ENCODE results near the gene MMRN2. TPM values are rescaled to one million over a fixed set of nuclear protein-coding genes. Genes with fewer than 3 reads are reported as not detected.
A peak's percentile ranks its signal among the peaks of the same experiment; 100 is the strongest.
"Not testable (repeated sequence)": the region's sequence is repeated elsewhere in the genome, so short reads cannot be mapped to it uniquely, and the experiment has no call there.

Gene MMRN2
- total RNA-seq, 6 donors from 2014 or later = 18.8 to 76.8 (median 31.3) TPM

DNA sequence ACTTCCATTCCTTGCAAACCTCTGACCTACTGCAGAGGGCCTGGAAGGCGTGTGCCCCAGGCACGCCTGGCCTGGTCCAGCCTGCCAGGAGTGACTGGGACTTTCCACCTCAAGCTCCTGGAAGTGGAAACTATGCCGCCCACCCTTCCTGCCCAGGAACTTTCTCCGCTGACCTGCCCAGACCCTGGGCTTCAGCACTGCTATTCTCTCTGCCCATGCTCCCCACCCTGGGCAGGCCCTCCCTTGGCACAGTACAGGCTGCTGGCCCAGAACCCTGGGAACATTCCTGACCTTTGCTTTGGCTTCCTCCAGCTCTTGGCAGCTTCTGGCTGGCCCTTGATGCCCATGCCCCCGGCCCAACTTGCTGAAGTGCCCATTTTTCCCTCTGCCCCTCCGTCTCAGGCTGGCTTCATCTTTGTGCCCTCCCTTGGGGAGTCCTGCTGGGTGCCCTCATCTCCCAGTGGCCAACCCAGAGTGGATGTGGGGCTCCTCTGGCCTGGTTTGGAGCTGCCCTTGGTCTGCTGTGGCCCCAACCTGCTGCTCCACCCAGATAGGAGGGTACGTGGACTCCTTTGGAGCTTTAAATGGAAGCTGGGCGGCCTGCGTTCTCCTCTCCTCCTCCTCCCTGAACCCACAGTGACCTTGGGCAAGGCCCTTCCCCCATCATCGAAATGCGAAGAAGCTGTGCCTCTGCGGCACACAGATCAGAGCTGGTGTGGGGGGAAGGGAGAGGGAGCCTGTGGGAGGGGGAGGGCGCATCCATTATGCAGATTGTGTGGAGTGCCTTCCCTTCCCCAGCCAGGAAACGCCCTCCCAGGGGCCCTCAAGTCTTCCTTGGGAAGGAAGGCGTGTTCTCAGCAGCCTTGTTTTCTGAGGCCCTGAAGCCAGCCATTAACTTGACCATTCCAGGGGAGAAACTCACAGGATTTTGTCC is 3.4 kb downstream of the MMRN2 start:
- Histone ChIP-seq H3K4me1 (peaks cover 31 to 42% (median 41%) of the 10 kb centered on the region in 4 donors), H3K36me3 (no peaks in the 10 kb centered on the region), H3K4me3 (peak overlapping the region in 2 of 4 donors; percentile 40 to 47), H3K27me3 (no peaks in the 10 kb centered on the region), H3K27ac (peak overlapping the region; percentile 81 to 90 (median 85)), H3K9me3 (peaks cover 0 to 4% (median 0%) of the 10 kb centered on the region in 4 donors)
- DNase-seq (peak in 1 of 2 donors; percentile 53), ATAC-seq (ENCODE audit: low FRiP score in 2 of 2) (peak; percentile 40 to 71)
- TF ChIP-seq EP300 (IDR thresholded peaks at IDR 0.05) = peak in 2 of 4 donors; percentile 67 to 90
- TF ChIP-seq POLR2AphosphoS5 (IDR thresholded peaks at IDR 0.05) = peak; percentile 62 to 78
- TF ChIP-seq POLR2A (IDR thresholded peaks at IDR 0.05) = no peak
- TF ChIP-seq, protein P1, sequence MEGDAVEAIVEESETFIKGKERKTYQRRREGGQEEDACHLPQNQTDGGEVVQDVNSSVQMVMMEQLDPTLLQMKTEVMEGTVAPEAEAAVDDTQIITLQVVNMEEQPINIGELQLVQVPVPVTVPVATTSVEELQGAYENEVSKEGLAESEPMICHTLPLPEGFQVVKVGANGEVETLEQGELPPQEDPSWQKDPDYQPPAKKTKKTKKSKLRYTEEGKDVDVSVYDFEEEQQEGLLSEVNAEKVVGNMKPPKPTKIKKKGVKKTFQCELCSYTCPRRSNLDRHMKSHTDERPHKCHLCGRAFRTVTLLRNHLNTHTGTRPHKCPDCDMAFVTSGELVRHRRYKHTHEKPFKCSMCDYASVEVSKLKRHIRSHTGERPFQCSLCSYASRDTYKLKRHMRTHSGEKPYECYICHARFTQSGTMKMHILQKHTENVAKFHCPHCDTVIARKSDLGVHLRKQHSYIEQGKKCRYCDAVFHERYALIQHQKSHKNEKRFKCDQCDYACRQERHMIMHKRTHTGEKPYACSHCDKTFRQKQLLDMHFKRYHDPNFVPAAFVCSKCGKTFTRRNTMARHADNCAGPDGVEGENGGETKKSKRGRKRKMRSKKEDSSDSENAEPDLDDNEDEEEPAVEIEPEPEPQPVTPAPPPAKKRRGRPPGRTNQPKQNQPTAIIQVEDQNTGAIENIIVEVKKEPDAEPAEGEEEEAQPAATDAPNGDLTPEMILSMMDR (IDR thresholded peaks at IDR 0.05) = no peak
- 48 to 51% methylated on average over 6 to 12 of the region's 15 CpGs for WGBS, 2 donors

DNA sequence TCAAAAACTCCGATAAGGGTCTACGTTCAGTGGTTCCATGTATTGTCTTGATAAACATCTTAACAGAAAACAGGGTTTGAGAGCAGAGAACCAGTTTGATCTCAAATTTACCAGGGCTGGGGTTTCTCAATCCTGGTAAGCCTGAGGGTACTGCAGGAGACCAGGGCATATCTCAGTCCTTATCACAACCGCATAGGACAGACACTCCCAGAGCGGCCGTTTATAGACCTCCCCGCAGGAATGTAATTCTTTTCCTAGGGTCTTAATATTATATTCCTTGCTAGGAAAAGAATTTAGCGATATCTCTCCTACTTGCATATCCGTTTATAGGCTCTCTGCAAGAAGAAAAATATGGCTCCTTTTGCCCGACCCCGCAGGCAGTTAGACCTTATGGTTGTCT is 4.7 kb downstream of the MMRN2 start:
- not testable (repeated sequence) for ATAC-seq (ENCODE audit: low FRiP score in 2 of 2); DNase-seq; H3K36me3 ChIP-seq; H3K9me3 ChIP-seq; H3K4me3 ChIP-seq; H3K27me3 ChIP-seq
- peak overlapping the region in 2 of 4 donors; percentile 85 to 90 for H3K27ac ChIP-seq
- H3K4me1 ChIP-seq = peaks cover 18 to 29% (median 28%) of the 10 kb centered on the region in 4 donors
- WGBS, 2 donors = 95% methylated on average over 10 of the region's 10 CpGs

DNA sequence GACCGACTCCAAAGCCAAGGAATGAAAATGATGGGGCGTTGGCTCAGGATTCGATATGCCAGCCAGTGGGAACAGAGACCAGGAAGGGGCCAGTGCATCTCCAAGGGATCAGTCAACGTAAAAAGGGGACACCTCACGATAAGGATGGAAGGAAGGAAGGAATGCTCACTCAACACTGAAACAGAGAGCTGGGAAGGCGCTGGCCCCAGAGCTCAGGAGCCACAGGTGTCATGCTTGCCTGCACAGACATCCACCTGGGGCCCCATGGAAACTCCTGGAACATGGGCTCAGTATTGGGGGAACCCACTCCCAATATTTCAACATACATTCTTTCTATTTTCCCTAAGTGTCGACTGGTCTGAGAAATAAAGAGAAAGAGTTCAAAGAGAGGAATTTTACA is 5.3 kb downstream of the MMRN2 start:
- Histone ChIP-seq H3K9me3 (peaks cover 0 to 4% (median 0%) of the 10 kb centered on the region in 4 donors), H3K27me3 (no peaks in the 10 kb centered on the region), H3K4me3 (no peak overlapping the region), H3K36me3 (no peaks in the 10 kb centered on the region), H3K4me1 (peaks cover 17 to 27% (median 24%) of the 10 kb centered on the region in 4 donors), H3K27ac (peak overlapping the region in 2 of 4 donors; percentile 20 to 85)
- DNase-seq (no peak), ATAC-seq (ENCODE audit: low FRiP score in 2 of 2) (no peak)
- no peak for TF ChIP-seq POLR2A (IDR thresholded peaks at IDR 0.05)
- TF ChIP-seq, protein P1 (IDR thresholded peaks at IDR 0.05) = no peak
- no peak for TF ChIP-seq EP300 (IDR thresholded peaks at IDR 0.05)
- TF ChIP-seq POLR2AphosphoS5 (IDR thresholded peaks at IDR 0.05) = no peak
- 76 to 91% methylated on average over 7 of the region's 7 CpGs for WGBS, 2 donors

DNA sequence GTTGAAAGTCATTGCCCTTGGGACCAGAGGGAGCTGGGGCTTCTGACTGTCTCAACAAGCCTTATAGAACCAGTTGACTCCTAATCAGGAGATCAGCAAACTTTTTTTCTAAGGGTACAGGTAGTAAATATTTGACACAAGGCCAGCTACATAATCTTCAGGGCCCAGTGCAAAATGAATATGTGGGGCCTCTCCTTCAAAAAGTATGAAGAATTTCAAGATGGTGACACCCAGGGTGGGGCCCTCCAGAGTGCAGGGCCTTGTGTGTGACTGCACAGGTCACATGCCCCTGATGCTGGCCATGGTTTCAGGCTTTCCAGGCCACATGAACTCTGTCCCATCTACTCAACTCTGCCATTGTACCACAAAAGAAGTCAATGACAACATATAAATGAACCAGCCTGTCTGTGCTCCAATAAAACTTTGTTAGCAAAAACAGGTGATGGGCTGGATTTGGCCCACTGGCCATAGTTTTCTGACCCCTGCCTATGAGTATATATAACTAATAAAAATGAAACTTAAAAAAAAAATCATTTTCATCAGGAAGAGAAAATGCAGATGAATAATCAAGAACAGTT is 6.1 kb downstream of the MMRN2 start:
- H3K4me3 ChIP-seq = no peak overlapping the region
- ATAC-seq (ENCODE audit: low FRiP score in 2 of 2) (no peak), DNase-seq (no peak)
- TF ChIP-seq, protein P1 (IDR thresholded peaks at IDR 0.05) = no peak
- TF ChIP-seq POLR2A (IDR thresholded peaks at IDR 0.05) = no peak
- no peak for TF ChIP-seq POLR2AphosphoS5 (IDR thresholded peaks at IDR 0.05)
- peaks cover 0 to 4% (median 0%) of the 10 kb centered on the region in 4 donors for H3K9me3 ChIP-seq
- H3K4me1 ChIP-seq = peaks cover 17 to 27% (median 24%) of the 10 kb centered on the region in 4 donors
- peak overlapping the region in 1 of 4 donors; percentile 85 for H3K27ac ChIP-seq
- H3K27me3 ChIP-seq = no peaks in the 10 kb centered on the region
- no peaks in the 10 kb centered on the region for H3K36me3 ChIP-seq

DNA sequence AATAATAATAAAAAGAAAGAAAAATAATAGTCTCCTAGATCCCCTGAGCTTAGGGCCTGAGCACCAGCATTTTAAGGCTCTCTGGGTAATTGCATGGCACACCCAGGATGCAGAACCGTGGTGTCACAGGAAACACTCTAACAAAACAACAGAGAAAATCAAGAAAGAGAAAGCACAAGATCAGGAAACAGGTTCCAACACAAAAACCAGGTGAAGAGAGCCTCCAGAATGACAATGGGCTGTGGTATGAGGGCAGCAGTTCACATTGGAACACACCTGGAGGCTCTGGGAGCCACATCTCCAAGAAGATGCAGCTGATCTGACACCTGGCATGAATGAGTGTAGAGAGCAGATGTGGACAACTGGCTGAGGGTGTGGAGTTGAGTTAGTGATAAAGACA is 7.1 kb downstream of the MMRN2 start:
- DNase-seq (no peak), ATAC-seq (ENCODE audit: low FRiP score in 2 of 2) (no peak)
- TF ChIP-seq, protein P1 (IDR thresholded peaks at IDR 0.05) = no peak
- TF ChIP-seq POLR2A (IDR thresholded peaks at IDR 0.05) = no peak
- TF ChIP-seq EP300 (IDR thresholded peaks at IDR 0.05) = no peak
- TF ChIP-seq POLR2AphosphoS5 (IDR thresholded peaks at IDR 0.05) = no peak
- H3K9me3 ChIP-seq = peaks cover 0 to 4% (median 0%) of the 10 kb centered on the region in 4 donors
- H3K27ac ChIP-seq = peak overlapping the region in 2 of 4 donors; percentile 15 to 17
- peaks cover 0 to 2% (median 0%) of the 10 kb centered on the region in 4 donors for H3K36me3 ChIP-seq
- H3K4me1 ChIP-seq = peaks cover 20 to 30% (median 22%) of the 10 kb centered on the region in 4 donors
- WGBS, 2 donors = 50 to 58% methylated on average over 1 of the region's 1 CpG
- H3K4me3 ChIP-seq = no peak overlapping the region
- no peaks in the 10 kb centered on the region for H3K27me3 ChIP-seq

DNA sequence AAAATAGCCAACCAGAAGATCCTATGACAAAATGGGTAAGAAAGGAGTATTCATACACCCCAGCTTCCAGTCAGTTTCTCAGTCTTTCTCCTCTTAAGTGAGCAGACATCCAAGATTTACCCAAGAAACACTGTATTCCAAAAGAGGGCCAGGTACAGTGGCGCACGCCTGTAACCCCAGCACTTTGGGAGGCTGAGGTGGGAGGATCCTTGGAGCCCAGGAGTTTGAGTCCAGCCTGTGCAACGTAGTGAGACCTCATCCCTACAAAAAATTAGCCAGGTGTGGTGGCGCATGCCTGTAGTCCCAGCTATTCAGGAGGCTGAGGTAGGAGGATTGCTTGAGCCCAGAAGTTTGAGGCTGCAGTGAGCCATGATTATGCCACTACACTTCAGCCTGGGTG is 9.6 kb downstream of the MMRN2 start:
- WGBS, 2 donors = 88 to 97% methylated on average over 4 of the region's 4 CpGs

More for the DNA sequence above, 9.6 kb downstream of the MMRN2 start:
- H3K36me3 ChIP-seq = peaks cover 0 to 17% (median 0%) of the 10 kb centered on the region in 4 donors
- H3K27me3 ChIP-seq; DNase-seq; ATAC-seq (ENCODE audit: low FRiP score in 2 of 2); H3K4me3 ChIP-seq; H3K27ac ChIP-seq; H3K9me3 ChIP-seq: not testable (repeated sequence)
- peaks cover 5 to 20% (median 10%) of the 10 kb centered on the region in 4 donors for H3K4me1 ChIP-seq

Data from upper lobe of left lung (tissue), 6 donors.